Hepatocyte (in vitro differentiated cells): ENCODE measurements around the gene PPP2R2B. TPM values are rescaled to one million over a fixed set of nuclear protein-coding genes. Genes with fewer than 3 reads are reported as not detected.

Source experiments
- DNase-seq: peaks from one replicate; pipeline ENCODE4 v3.0.0-alpha.2; 2016; ENCODE audit warnings: low spot score
- H2AFZ ChIP-seq: fragments of 200-600 bp; sonication (generic); 2 replicates; pipeline ENCODE4 v1.6.0; 2016; ENCODE audit warnings: antibody characterized with exemption, mild to moderate bottlenecking
- H3K27ac ChIP-seq: fragments of 200-600 bp; sonication (generic); 2 replicates; pipeline ENCODE4 v1.5.1; 2016; ENCODE audit warnings: mild to moderate bottlenecking
- H3K27me3 ChIP-seq: fragments of 200-600 bp; sonication (generic); 2 replicates; pipeline ENCODE4 v1.6.1; 2016
- H3K36me3 ChIP-seq: fragments of 200-600 bp; sonication (generic); replicated peaks from 2 replicates; pipeline ENCODE4 v1.5.1; 2016; ENCODE audit warnings: low read depth; ENCODE audit not compliant: insufficient read depth
- H3K4me1 ChIP-seq: fragments of 200-600 bp; sonication (generic); 2 replicates; pipeline ENCODE4 v1.5.1; 2016; ENCODE audit warnings: mild to moderate bottlenecking, moderate library complexity; ENCODE audit not compliant: insufficient read depth
- H3K4me2 ChIP-seq: fragments of 200-600 bp; sonication (generic); 2 replicates; pipeline ENCODE4 v1.6.0; 2016
- H3K4me3 ChIP-seq: fragments of 200-600 bp; sonication (generic); 2 replicates; pipeline ENCODE4 v1.5.1; 2016; ENCODE audit warnings: mild to moderate bottlenecking
- H3K79me2 ChIP-seq: fragments of 200-600 bp; sonication (generic); 2 replicates; pipeline ENCODE4 v1.6.0; 2017; ENCODE audit warnings: mild to moderate bottlenecking
- H3K9me2 ChIP-seq: fragments of 200-600 bp; sonication (generic); replicated peaks from 2 replicates; pipeline ENCODE4 v1.6.0; 2017; ENCODE audit warnings: mild to moderate bottlenecking; ENCODE audit not compliant: insufficient read depth
- H3K9me3 ChIP-seq: fragments of 200-600 bp; sonication (generic); 2 replicates; pipeline ENCODE4 v1.5.1; 2016; ENCODE audit warnings: low read depth, mild to moderate bottlenecking
- H4K20me1 ChIP-seq: fragments of 200-600 bp; sonication (generic); 2 replicates; pipeline ENCODE4 v1.6.0; 2016; ENCODE audit warnings: mild to moderate bottlenecking; ENCODE audit not compliant: insufficient read depth, poor library complexity, severe bottlenecking
- CTCF ChIP-seq: fragments of 200-600 bp; sonication (generic); IDR thresholded peaks from 2 replicates; pipeline ENCODE4 v1.5.1; 2016; ENCODE audit warnings: antibody characterized with exemption, mild to moderate bottlenecking; ENCODE audit not compliant: poor library complexity
- EZH2 ChIP-seq: fragments of 200-600 bp; sonication (generic); IDR thresholded peaks from 2 replicates; pipeline ENCODE4 v1.6.1; 2016; ENCODE audit warnings: antibody characterized with exemption, mild to moderate bottlenecking, borderline replicate concordance
- EZH2phosphoT487 ChIP-seq: fragments of 200-600 bp; sonication (generic); IDR thresholded peaks from one replicate; pipeline ENCODE4 v1.6.1; 2018; ENCODE audit warnings: antibody characterized with exemption, mild to moderate bottlenecking, low read depth, moderate library complexity; ENCODE audit not compliant: unreplicated experiment, severe bottlenecking
- WGBS: methylation state at CpG from one replicate; pipeline ENCODE4 v1.1.6; 2016; ENCODE audit warnings: low lambda C conversion rate; ENCODE audit errors: missing lambda C conversion rate; 5-methylcytosine and 5-hydroxymethylcytosine counted together
- polyA plus RNA-seq: library from polyadenylated mRNA; unstranded; fragments of >200 nt; fragmentation: Nextera tagmentation; extraction: Ambion mirVana; gene quantifications from 2 replicates; pipeline ENCODE4 v1.2.1, GENCODE V29; 2016
- total RNA-seq: library from RNA; depleted of rRNA; stranded (reverse); fragments of >200 nt; gene quantifications from 2 replicates; pipeline ENCODE4 v1.2.3, GENCODE V29; 2014

PPP2R2B gene
- total and polyA plus RNA-seq, 2 experiments from 2014 or later: 2.3 to 3.2 TPM

GRCh38 chr5:146912874-146913273 lies 34.3 kb upstream of the PPP2R2B start:
- Histone ChIP-seq H4K20me1 (no peaks in the 10 kb centered on the region), H3K27me3 (no peaks in the 10 kb centered on the region), H3K36me3 (no peaks in the 10 kb centered on the region), H2AFZ (no peak overlapping the region), H3K4me2 (no peak overlapping the region), H3K9me3 (no peaks in the 10 kb centered on the region), H3K9me2 (no peaks in the 10 kb centered on the region), H3K79me2 (no peaks in the 10 kb centered on the region), H3K27ac (no peak overlapping the region), H3K4me1 (no peaks in the 10 kb centered on the region), H3K4me3 (no peak overlapping the region)
- WGBS: 94% methylated on average over 3 of the region's 3 CpGs
- TF ChIP-seq CTCF: no peak
- DNase-seq: no peak

- Histone ChIP-seq H3K36me3 (no peaks in the 10 kb centered on the region), H3K4me3 (no peak overlapping the region), H3K27ac (no peak overlapping the region), H3K9me3 (no peaks in the 10 kb centered on the region), H3K4me2 (no peak overlapping the region), H3K79me2 (no peaks in the 10 kb centered on the region), H4K20me1 (no peaks in the 10 kb centered on the region), H3K4me1 (no peaks in the 10 kb centered on the region), H3K27me3 (no peaks in the 10 kb centered on the region), H2AFZ (no peak overlapping the region), H3K9me2 (no peaks in the 10 kb centered on the region)
- DNase-seq: no peak
- TF ChIP-seq EZH2: no peak
- TF ChIP-seq EZH2phosphoT487: no peak
- no peak for TF ChIP-seq CTCF
Observed at GRCh38 chr5:146910239-146910638, 31.7 kb upstream of the PPP2R2B start.

GRCh38 chr5:146909255-146910068 lies 30.9 kb upstream of the PPP2R2B start:
- Histone ChIP-seq H3K9me2 (no peaks in the 10 kb centered on the region), H3K4me1 (no peaks in the 10 kb centered on the region), H3K4me3 (no peak overlapping the region), H2AFZ (no peak overlapping the region), H3K9me3 (no peaks in the 10 kb centered on the region), H3K36me3 (no peaks in the 10 kb centered on the region), H3K79me2 (no peaks in the 10 kb centered on the region), H4K20me1 (no peaks in the 10 kb centered on the region), H3K27ac (no peak overlapping the region), H3K27me3 (no peaks in the 10 kb centered on the region), H3K4me2 (no peak overlapping the region)
- WGBS: 71% methylated on average over 1 of the region's 1 CpG
- TF ChIP-seq EZH2phosphoT487: no peak
- no peak for TF ChIP-seq EZH2
- no peak for TF ChIP-seq CTCF
- no peak for DNase-seq

GRCh38 chr5:146906803-146907202 lies 28.2 kb upstream of the PPP2R2B start:
- TF ChIP-seq EZH2phosphoT487 (no peak), CTCF (no peak), EZH2 (no peak)
- WGBS: 71% methylated on average over 5 of the region's 5 CpGs
- peak; percentile 9 for DNase-seq
- no peak overlapping the region for H3K4me2 ChIP-seq
- no peaks in the 10 kb centered on the region for H3K36me3 ChIP-seq
- H3K4me1 ChIP-seq: no peaks in the 10 kb centered on the region
- H3K9me3 ChIP-seq: no peaks in the 10 kb centered on the region
- H4K20me1 ChIP-seq: no peaks in the 10 kb centered on the region
- H3K79me2 ChIP-seq: no peaks in the 10 kb centered on the region
- H2AFZ ChIP-seq: no peak overlapping the region
- no peaks in the 10 kb centered on the region for H3K9me2 ChIP-seq
- no peak overlapping the region for H3K4me3 ChIP-seq
- no peak overlapping the region for H3K27ac ChIP-seq
- H3K27me3 ChIP-seq: no peaks in the 10 kb centered on the region
